ENCODE results near the gene MGAT3. TPM values are rescaled to one million over a fixed set of nuclear protein-coding genes. Genes with fewer than 3 reads are reported as not detected.

Gene MGAT3
- total and polyA plus RNA-seq, 9 of the 15 experiments (the other 6 are each of a cell fraction or from before 2014, with no cell fraction given): 0.10 to 11.5 (median 4.6) TPM

- no peak for TF ChIP-seq CHD7 (IDR thresholded peaks at IDR 0.05; ENCODE audit: low read depth, low read length)
- no peak for TF ChIP-seq KDM1A (IDR thresholded peaks at IDR 0.05)
- peak; percentile 39; the same call in 1 of the 2 replicates for TF ChIP-seq LCOR (CRISPR knock-in tag; IDR thresholded peaks at IDR 0.05)
- peak; percentile 80 for TF ChIP-seq SP1 (CRISPR knock-in tag; IDR thresholded peaks at IDR 0.05)
- no peak for TF ChIP-seq E2F5 (CRISPR knock-in tag; IDR thresholded peaks at IDR 0.05)
- 0 out of 2 replicates have a peak, but pooled peaks have one; percentile 44 for TF ChIP-seq SMAD4 (CRISPR knock-in tag; conservative IDR thresholded peaks at IDR 0.05)
- no peak for TF ChIP-seq ZNF253 (CRISPR knock-in tag; conservative IDR thresholded peaks at IDR 0.05)
- TF ChIP-seq ZC3H4 (CRISPR knock-in tag; IDR thresholded peaks at IDR 0.05; ENCODE audit: borderline replicate concordance): no peak
- TF ChIP-seq ZNF644 (tag; IDR thresholded peaks at IDR 0.05; ENCODE audit: low read depth): no peak
- no peak for TF ChIP-seq ZNF395 (CRISPR knock-in tag; IDR thresholded peaks at IDR 0.05)
- TF ChIP-seq GTF2B (IDR thresholded peaks at IDR 0.05; ENCODE audit: extremely low read depth, insufficient read length): no peak
- TF ChIP-seq GTF2A2 (tag; IDR thresholded peaks at IDR 0.05): no peak
- no peak for TF ChIP-seq SMARCA4 (IDR thresholded peaks at IDR 0.05)
Observed at GRCh38 chr22:39532215-39533073, 75.6 kb downstream of the MGAT3 start, which contains the start of gene RPS19BP1 (continued).
